GM12874 (cell line): Measurements from ENCODE around the gene OR52H1.

ENCODE experiments used
- TF ChIP-seq, protein P1 (sequence below): IDR thresholded peaks from 2 replicates; pipeline ENCODE4 v1.5.1; 2011; ENCODE audit warnings: low read depth, mild to moderate bottlenecking, control low read depth, low read length, moderate library complexity; ENCODE audit not compliant: insufficient read depth

Gene OR52H1

DNA sequence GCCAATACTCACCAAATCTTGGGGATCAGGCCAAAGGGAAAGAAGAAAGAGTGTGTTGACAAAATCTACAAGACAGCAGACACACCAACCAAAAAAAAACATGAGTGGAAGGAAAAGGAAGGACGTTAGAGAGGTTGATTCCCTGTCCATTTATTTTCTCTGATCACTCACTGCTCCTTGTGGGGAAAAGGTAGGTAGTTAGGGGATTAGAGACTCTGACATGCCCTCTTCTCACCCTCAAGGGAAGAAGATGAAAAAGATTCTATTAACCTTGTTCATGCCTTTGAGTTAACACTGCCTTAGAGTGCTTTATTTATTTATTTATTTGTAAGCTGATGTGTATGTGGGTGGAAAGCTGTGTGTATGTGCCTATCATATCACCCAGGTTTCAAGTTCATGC is at the start of gene OR52H1:
OR52H1 (minus strand) TSS at position 101 of the 400 bp plus-strand sequence. CDS start 3,035 bp downstream, outside the sequence.
- TF ChIP-seq, protein P1, sequence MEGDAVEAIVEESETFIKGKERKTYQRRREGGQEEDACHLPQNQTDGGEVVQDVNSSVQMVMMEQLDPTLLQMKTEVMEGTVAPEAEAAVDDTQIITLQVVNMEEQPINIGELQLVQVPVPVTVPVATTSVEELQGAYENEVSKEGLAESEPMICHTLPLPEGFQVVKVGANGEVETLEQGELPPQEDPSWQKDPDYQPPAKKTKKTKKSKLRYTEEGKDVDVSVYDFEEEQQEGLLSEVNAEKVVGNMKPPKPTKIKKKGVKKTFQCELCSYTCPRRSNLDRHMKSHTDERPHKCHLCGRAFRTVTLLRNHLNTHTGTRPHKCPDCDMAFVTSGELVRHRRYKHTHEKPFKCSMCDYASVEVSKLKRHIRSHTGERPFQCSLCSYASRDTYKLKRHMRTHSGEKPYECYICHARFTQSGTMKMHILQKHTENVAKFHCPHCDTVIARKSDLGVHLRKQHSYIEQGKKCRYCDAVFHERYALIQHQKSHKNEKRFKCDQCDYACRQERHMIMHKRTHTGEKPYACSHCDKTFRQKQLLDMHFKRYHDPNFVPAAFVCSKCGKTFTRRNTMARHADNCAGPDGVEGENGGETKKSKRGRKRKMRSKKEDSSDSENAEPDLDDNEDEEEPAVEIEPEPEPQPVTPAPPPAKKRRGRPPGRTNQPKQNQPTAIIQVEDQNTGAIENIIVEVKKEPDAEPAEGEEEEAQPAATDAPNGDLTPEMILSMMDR, result no peak

DNA sequence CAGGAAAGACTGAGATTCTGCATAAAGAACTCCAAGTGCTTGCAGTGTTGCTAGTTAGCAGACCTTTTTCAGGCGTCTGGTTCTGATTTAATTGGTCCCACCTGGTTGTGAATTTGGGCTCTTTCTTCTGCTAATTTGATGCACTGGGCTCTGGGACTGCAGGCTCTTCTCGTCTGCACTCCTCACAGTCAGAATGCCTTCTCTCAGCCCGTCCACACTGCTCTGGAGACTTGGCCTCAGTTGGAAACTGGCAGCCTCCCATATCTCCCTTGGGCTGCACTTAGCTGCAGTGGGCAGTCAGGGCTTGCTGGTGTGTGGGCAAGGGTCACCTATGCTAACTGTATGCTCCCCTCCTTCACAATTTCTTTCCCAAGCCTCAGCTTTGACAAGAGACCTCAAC is 49.6 kb upstream of the OR52H1 start:
- TF ChIP-seq, protein P1, result no peak

DNA sequence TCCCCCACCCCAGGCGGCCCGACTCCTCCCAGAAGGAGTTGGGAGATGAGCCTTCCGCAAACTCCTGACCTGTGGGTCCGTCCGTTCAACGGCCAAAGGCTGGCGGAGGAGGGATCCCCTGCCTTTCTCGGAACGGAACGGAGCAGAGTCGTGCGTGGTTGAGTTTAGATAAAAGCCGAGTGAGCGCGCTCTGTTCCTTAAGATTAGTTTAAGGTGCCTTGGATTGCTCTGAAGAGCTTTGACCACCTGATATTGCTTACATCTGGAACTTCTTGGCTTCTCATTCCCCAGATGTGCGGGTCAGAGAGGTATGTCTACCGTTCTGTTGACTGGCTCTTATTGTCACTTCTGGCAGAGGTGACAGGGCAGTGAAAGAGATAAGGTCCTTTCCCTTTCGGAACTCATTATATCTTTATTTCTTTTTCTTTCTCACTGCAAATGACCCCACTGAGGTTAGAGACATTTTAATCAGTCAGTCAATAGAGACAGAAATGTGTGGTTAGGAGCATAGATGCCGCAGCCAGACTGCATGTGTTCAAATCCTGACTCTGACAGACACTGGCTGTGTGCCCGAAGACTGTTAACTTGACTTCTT is 48.4 kb upstream of the OR52H1 start, which contains the start of gene TRIM6:
TRIM6 (plus strand) TSS at position 31 of the 595 bp plus-strand sequence; CDS start at position 292, 261 bp downstream.
- TF ChIP-seq, protein P1, result no peak

DNA sequence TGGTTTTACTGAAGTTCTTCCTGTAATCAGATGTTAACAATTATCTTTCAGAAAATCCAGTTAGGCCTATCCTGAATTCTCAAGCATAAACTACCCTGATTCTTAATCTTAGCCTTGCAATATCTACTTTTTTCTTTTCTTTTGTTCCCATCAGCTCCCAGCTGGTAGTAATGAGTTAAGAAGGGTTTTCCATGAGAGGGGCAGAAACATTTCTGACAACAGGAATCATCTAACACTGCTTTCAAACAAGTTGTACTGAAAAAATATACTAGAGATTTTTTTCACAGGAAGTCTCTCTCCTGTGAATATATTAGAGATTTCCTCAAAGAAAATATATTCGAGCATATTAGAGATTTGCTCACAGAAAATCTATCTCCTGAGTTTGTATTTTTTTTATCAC is 44.8 kb upstream of the OR52H1 start:
- TF ChIP-seq, protein P1, result no peak

DNA sequence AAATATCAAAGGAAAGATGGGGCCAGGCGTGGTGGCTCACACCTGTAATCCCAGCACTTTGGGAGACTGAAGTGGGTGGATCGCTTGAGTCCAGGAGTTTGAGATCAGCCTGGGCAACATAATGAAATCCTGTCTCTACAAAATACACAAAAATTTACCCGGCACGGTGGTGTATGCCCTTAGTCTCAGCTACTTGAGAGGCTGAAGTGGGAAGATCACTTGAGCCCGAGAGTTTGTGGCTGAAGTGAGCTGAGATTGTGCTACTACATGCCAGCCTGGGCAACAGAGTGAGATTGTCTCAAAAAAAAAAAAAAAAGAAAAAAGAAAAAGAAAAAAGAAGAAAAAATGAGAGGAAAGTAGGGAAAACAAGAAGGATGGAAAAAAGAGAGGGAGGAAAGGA is 44.3 kb upstream of the OR52H1 start:
- TF ChIP-seq, protein P1, result no peak

DNA sequence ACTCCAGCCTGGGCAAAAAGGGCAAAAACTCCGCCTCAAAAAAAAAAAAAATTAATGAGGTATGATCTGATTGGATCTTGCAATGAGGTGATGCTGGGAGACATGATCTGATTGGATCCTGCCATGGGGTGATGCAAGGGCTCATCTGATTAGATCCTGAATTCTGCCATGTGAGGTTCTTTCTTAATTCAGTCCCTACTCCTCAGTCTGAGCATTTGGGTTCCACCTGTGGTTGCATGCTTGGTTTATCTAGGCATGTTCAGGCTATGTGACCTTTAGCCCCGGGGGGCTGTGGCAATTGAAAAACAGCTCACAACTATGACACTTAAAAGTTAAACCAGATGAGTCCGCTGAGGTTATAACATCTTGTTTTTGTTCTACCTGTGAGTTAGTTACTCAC is 43.3 kb upstream of the OR52H1 start:
- TF ChIP-seq, protein P1, result no peak

DNA sequence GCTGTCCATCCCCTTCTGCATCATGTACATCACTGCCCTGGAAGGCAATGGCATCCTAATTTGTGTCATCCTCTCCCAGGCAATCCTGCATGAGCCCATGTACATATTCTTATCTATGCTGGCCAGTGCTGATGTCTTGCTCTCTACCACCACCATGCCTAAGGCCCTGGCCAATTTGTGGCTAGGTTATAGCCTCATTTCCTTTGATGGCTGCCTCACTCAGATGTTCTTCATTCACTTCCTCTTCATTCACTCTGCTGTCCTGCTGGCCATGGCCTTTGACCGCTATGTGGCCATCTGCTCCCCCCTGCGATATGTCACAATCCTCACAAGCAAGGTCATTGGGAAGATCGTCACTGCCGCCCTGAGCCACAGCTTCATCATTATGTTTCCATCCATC is 32.7 kb upstream of the OR52H1 start:
- TF ChIP-seq, protein P1, result no peak
